H9 (cell line): ENCODE results near the gene GDF15. TPM values are rescaled to one million over a fixed set of nuclear protein-coding genes. Genes with fewer than 3 reads are reported as not detected.
A peak's percentile ranks its signal among the peaks of the same experiment; 100 is the strongest.

Experiments
- DNase-seq: peaks from one replicate; pipeline ENCODE4 v3.0.0-alpha.2; 2017
- H2AFZ ChIP-seq: one replicate; pipeline ENCODE4 v1.6.1; 2013; ENCODE audit warnings: mild to moderate bottlenecking, low read length, control low read depth, moderate library complexity
- H2AK5ac ChIP-seq: 2 replicates; pipeline ENCODE4 v1.6.1; 2013; ENCODE audit warnings: low read length, control low read depth, mixed read lengths; ENCODE audit not compliant: insufficient read length
- H2BK120ac ChIP-seq: one replicate; pipeline ENCODE4 v1.6.1; 2013; ENCODE audit warnings: low read depth, mild to moderate bottlenecking, low read length, control low read depth, inconsistent platforms; ENCODE audit not compliant: poor library complexity, severe bottlenecking
- H2BK12ac ChIP-seq: 2 replicates; pipeline ENCODE4 v1.6.1; 2013; ENCODE audit warnings: low read length, control low read depth, mixed read lengths, low read depth; ENCODE audit not compliant: insufficient read length
- H2BK15ac ChIP-seq: 2 replicates; pipeline ENCODE4 v1.6.1; 2013; ENCODE audit warnings: low read depth, low read length, control low read depth
- H2BK20ac ChIP-seq: one replicate; pipeline ENCODE4 v1.6.1; 2013; ENCODE audit warnings: low read depth, mild to moderate bottlenecking, low read length, control low read depth, inconsistent platforms; ENCODE audit not compliant: poor library complexity, severe bottlenecking
- H2BK5ac ChIP-seq: 2 replicates; pipeline ENCODE4 v1.6.1; 2013; ENCODE audit warnings: low read length, control low read depth, mixed read lengths; ENCODE audit not compliant: insufficient read length
- H3K14ac ChIP-seq: 2 replicates; pipeline ENCODE4 v1.6.1; 2013; ENCODE audit warnings: low read length, control low read depth; ENCODE audit not compliant: insufficient read depth
- H3K18ac ChIP-seq: 2 replicates; pipeline ENCODE4 v1.6.1; 2013; ENCODE audit warnings: low read depth, mild to moderate bottlenecking, mixed read lengths, low read length, control low read depth; ENCODE audit not compliant: insufficient read length
- H3K23ac ChIP-seq: 2 replicates; pipeline ENCODE4 v1.6.1; 2013; ENCODE audit warnings: low read length, control low read depth, mixed read lengths, low read depth; ENCODE audit not compliant: insufficient read length
- H3K23me2 ChIP-seq: 2 replicates; pipeline ENCODE4 v1.6.1; 2013; ENCODE audit warnings: low read depth, mild to moderate bottlenecking, mixed read lengths, low read length, control low read depth; ENCODE audit not compliant: insufficient read length, poor library complexity, severe bottlenecking
- H3K27ac ChIP-seq: 2 replicates; pipeline ENCODE4 v1.5.1; 2013; ENCODE audit warnings: low read length, control low read depth, mixed read lengths, low read depth; ENCODE audit not compliant: insufficient read length
- H3K27me3 ChIP-seq: 2 replicates; pipeline ENCODE4 v1.6.1; 2013; ENCODE audit warnings: low read length, control low read depth, inconsistent platforms; ENCODE audit not compliant: insufficient read depth
- H3K4ac ChIP-seq: 2 replicates; pipeline ENCODE4 v1.6.1; 2013; ENCODE audit warnings: low read depth, mild to moderate bottlenecking, control low read depth, inconsistent platforms, low read length, moderate library complexity
- H3K4me1 ChIP-seq: 2 replicates; pipeline ENCODE4 v1.6.1; 2013; ENCODE audit warnings: low read length, control low read depth, inconsistent platforms; ENCODE audit not compliant: insufficient read depth
- H3K4me2 ChIP-seq: 2 replicates; pipeline ENCODE4 v1.6.1; 2013; ENCODE audit warnings: low read length, control low read depth, mixed read lengths; ENCODE audit not compliant: insufficient read length, insufficient read depth
- H3K56ac ChIP-seq: 2 replicates; pipeline ENCODE4 v1.6.1; 2013; ENCODE audit warnings: low read depth, mild to moderate bottlenecking, mixed read lengths, low read length, control low read depth; ENCODE audit not compliant: insufficient read length
- H3K79me1 ChIP-seq: 2 replicates; pipeline ENCODE4 v1.6.1; 2013; ENCODE audit warnings: low read depth, mild to moderate bottlenecking, moderate library complexity, low read length, control low read depth, inconsistent platforms; ENCODE audit not compliant: insufficient read depth, poor library complexity, severe bottlenecking
- H3K79me2 ChIP-seq: 2 replicates; pipeline ENCODE4 v1.6.1; 2013; ENCODE audit warnings: low read length, control low read depth, inconsistent platforms; ENCODE audit not compliant: insufficient read depth
- H3K9ac ChIP-seq: 2 replicates; pipeline ENCODE4 v1.6.1; 2013; ENCODE audit warnings: low read length, control low read depth, mixed read lengths; ENCODE audit not compliant: insufficient read length; ENCODE audit errors: extremely low read depth
- H3K9me3 ChIP-seq: one replicate; pipeline ENCODE4 v1.6.1; 2013; ENCODE audit warnings: low read depth, low read length, inconsistent platforms; ENCODE audit not compliant: control insufficient read depth
- H3T11ph ChIP-seq: one replicate; pipeline ENCODE4 v1.6.1; 2013; ENCODE audit warnings: mild to moderate bottlenecking, low read length, control low read depth, inconsistent platforms
- H4K20me1 ChIP-seq: one replicate; pipeline ENCODE4 v1.6.1; 2013; ENCODE audit not compliant: control insufficient read depth, insufficient read length, insufficient read depth
- H4K5ac ChIP-seq: 2 replicates; pipeline ENCODE4 v1.6.1; 2013; ENCODE audit warnings: low read depth, mild to moderate bottlenecking, mixed read lengths, low read length, control low read depth; ENCODE audit not compliant: insufficient read length
- H4K8ac ChIP-seq: replicated peaks from 2 replicates; pipeline ENCODE4 v1.6.1; 2013; ENCODE audit warnings: low read length, control low read depth, mixed read lengths, low read depth; ENCODE audit not compliant: insufficient read length
- H4K91ac ChIP-seq: 2 replicates; pipeline ENCODE4 v1.6.1; 2013; ENCODE audit warnings: low read depth, mild to moderate bottlenecking, moderate library complexity, mixed read lengths, low read length, control low read depth; ENCODE audit not compliant: insufficient read length
- H3K27ac Mint-ChIP-seq, 3 experiments: 2 replicates in 2 of 3; 3 replicates in 1 of 3; pipeline ENCODE4 v1.8.0; 2020 to 2021; ENCODE audit warnings: mixed read lengths in 3 of 3, mild to moderate bottlenecking in 1 of 3, moderate library complexity in 1 of 3
- H3K27me3 Mint-ChIP-seq: 2 replicates; pipeline ENCODE4 v1.8.0; 2021; ENCODE audit warnings: low read depth, mild to moderate bottlenecking, moderate library complexity, mixed read lengths
- H3K36me3 Mint-ChIP-seq, 3 experiments: 2 replicates in 2 of 3; 3 replicates in 1 of 3; pipeline ENCODE4 v1.8.0; 2020 to 2021; ENCODE audit warnings: low read depth in 3 of 3, mixed read lengths in 3 of 3; ENCODE audit not compliant: insufficient read depth in 1 of 3
- H3K4me1 Mint-ChIP-seq, 2 experiments: 2 replicates each; pipeline ENCODE4 v1.8.0; 2020; ENCODE audit warnings: mixed read lengths in 2 of 2
- H3K4me3 Mint-ChIP-seq, 2 experiments: 2 replicates in 1 of 2; 3 replicates in 1 of 2; pipeline ENCODE4 v1.8.0; 2020 to 2021; ENCODE audit warnings: mild to moderate bottlenecking in 2 of 2, mixed read lengths in 2 of 2, moderate library complexity in 1 of 2
- H3K9me3 Mint-ChIP-seq, 2 experiments: 2 replicates in 1 of 2; 3 replicates in 1 of 2; pipeline ENCODE4 v1.8.0; 2020; ENCODE audit warnings: mild to moderate bottlenecking in 2 of 2, mixed read lengths in 2 of 2, moderate library complexity in 1 of 2
- CTCF ChIP-seq: fragments of 200-600 bp; sonication (generic); conservative IDR thresholded peaks from 3 replicates; pipeline ENCODE4 v1.8.0; 2021; ENCODE audit warnings: antibody characterized with exemption, mild to moderate bottlenecking
- WGBS: extraction: QIAGEN DNeasy Blood & Tissue Kit; methylation state at CpG from one replicate; pipeline ENCODE4 v1.1.7; 2013; ENCODE audit warnings: missing lambda C conversion rate, low lambda C conversion rate, mixed read lengths; ENCODE audit not compliant: insufficient read length; ENCODE audit errors: extremely low coverage; 5-methylcytosine and 5-hydroxymethylcytosine counted together
- total RNA-seq: library from RNA; stranded (reverse); gene quantifications from 2 replicates; pipeline ENCODE4 v1.2.1, GENCODE V29; 2021

The GDF15 gene
- total RNA-seq, 1 experiment from 2014 or later, result 5.7 TPM

- Mint-ChIP-seq H3K27ac (peak within 1 kb of the TSS; percentile 74 to 89 (median 88); a peak in 4 of 7 replicates), H3K4me3 (peak within 1 kb of the TSS; percentile 74 to 85), H3K4me1 (peaks cover 29 to 36% of the 10 kb centered on the region in 2 experiments), H3K36me3 (peaks cover 6 to 26% (median 19%) of the 10 kb centered on the region in 3 experiments), H3K9me3 (peaks cover 3% of the 10 kb centered on the region in 2 experiments; a peak in 4 of 5 replicates), H3K27me3 (peaks cover 3% of the 10 kb centered on the region)
- no peak within 1 kb of the TSS for H3K56ac ChIP-seq
- no CpG with 5 or more reads among the region's 99 CpGs for WGBS
- DNase-seq, result peak; percentile 81
- no peaks in the 10 kb centered on the region for H3K79me1 ChIP-seq
- no peak within 1 kb of the TSS for H2BK15ac ChIP-seq
- no peak within 1 kb of the TSS for H4K5ac ChIP-seq
- H2BK20ac ChIP-seq, result no peak within 1 kb of the TSS
- H3K4ac ChIP-seq, result no peak within 1 kb of the TSS
- no peak for TF ChIP-seq CTCF
- H3K23me2 ChIP-seq, result peaks cover 16% of the 10 kb centered on the region
- H2AK5ac ChIP-seq, result no peak within 1 kb of the TSS
- peaks cover 7% of the 10 kb centered on the region; the same call in 1 of the 2 replicates for H3K4me1 ChIP-seq
- peaks cover 3% of the 10 kb centered on the region for H4K20me1 ChIP-seq
- peak within 1 kb of the TSS; percentile 58 for H3K4me2 ChIP-seq
- H4K8ac ChIP-seq, result no peak within 1 kb of the TSS
- no peaks in the 10 kb centered on the region for H3K27me3 ChIP-seq
- H3K14ac ChIP-seq, result peak within 1 kb of the TSS; percentile 91
- H3K79me2 ChIP-seq, result no peaks in the 10 kb centered on the region
- no peak within 1 kb of the TSS for H2BK120ac ChIP-seq
- H3K9me3 ChIP-seq, result no peaks in the 10 kb centered on the region
- H3K18ac ChIP-seq, result peak within 1 kb of the TSS; percentile 90
- no peak within 1 kb of the TSS for H2BK12ac ChIP-seq
- no peak within 1 kb of the TSS for H3K27ac ChIP-seq
- H3K9ac ChIP-seq, result peak within 1 kb of the TSS; percentile 49
- H4K91ac ChIP-seq, result no peak within 1 kb of the TSS
- no peak within 1 kb of the TSS for H2BK5ac ChIP-seq
- H3K23ac ChIP-seq, result no peak within 1 kb of the TSS
- H2AFZ ChIP-seq, result no peak within 1 kb of the TSS
- H3T11ph ChIP-seq, result no peak within 1 kb of the TSS
Observed at GRCh38 chr19:18437491-18438330, 51.8 kb downstream of the GDF15 start, which contains the start of gene ISYNA1. TSS of gene ISYNA1 (minus strand) at chr19:18438133. CDS start at chr19:18437979, 154 bp downstream.
